Measurements from ENCODE around the gene MDH1. TPM values are rescaled to one million over a fixed set of nuclear protein-coding genes. Genes with fewer than 3 reads are reported as not detected.
A peak's percentile ranks its signal among the peaks of the same experiment; 100 is the strongest.

MDH1 gene
- total and polyA plus RNA-seq, 2 donors (not counting 1 experiment from before 2014, with no cell fraction given): 65.7 to 87.8 TPM

DNA sequence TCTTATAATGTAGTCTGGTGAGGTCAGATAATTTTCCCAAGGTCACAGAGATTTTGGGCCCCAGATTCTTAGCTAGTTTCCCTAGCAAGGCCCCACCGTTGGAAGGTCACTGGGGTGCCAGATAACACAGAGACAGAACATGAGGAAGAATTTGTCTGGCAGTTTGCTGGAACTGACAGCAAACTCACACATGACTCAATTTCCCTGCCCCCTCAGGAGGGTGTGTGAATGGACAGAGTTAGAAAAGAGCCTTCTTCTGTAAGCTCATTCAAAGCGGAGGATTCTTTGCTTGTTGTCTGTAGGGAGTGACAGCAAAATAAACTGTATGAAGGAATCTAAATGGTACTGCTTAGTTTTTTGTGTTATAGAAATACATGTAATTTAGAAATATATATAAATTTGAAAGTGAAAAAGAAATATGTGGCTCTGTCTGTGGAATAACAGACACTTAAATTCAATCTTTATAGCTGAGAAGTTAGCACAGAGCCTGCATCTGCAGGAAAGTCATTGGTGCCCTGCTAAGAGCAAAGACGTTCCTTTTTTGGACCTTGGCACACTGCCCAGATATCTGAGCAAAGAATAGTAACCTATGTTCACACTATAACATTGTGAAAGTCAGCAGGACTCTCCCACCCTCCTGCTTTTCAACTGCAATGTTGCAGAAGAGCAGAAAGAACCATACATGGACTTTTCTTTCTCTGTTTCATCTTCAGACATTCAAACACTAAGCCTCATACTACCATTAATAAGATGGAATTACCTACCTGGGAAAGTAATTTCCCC lies 2.1 kb downstream of the MDH1 start:
- 0% methylated on average over 1 of the region's 3 CpGs for WGBS (ENCODE audit: insufficient coverage)
- DNase-seq (no peak), ATAC-seq (ENCODE audit: low read depth) (no peak)
- H3K27ac ChIP-seq (ENCODE audit: low read length in 2 of 2): no peak overlapping the region
- Mint-ChIP-seq H3K4me1 (peaks cover 40% of the 10 kb centered on the region), H3K4me3 (peak overlapping the region; percentile 91), H3K9me3 (ENCODE audit: insufficient read depth) (no peaks in the 10 kb centered on the region), H3K27ac (no peak overlapping the region), H3K27me3 (no peaks in the 10 kb centered on the region)
- H3K9ac ChIP-seq (ENCODE audit: low read length): no peak overlapping the region
- no peak overlapping the region for H2AFZ ChIP-seq (ENCODE audit: insufficient read depth, low read depth, low read length, poor library complexity, severe bottlenecking)
- no peaks in the 10 kb centered on the region for H3K27me3 ChIP-seq (replicated peaks in 1 of 4; ENCODE audit: control extremely low read depth in 1 of 4, control insufficient read depth in 3 of 4, insufficient read depth in 4 of 4, low read length in 3 of 4)
- peaks cover 1 to 23% of the 10 kb centered on the region in 2 experiments for H3K36me3 ChIP-seq (replicated peaks in 1 of 2; ENCODE audit: control extremely low read depth in 1 of 2, control insufficient read depth in 1 of 2, extremely low read depth in 1 of 2, insufficient read depth in 2 of 2, low read length in 1 of 2)
- H4K20me1 ChIP-seq (ENCODE audit: control insufficient read depth, insufficient read depth, low read length, poor library complexity, severe bottlenecking): no peaks in the 10 kb centered on the region
- no peak overlapping the region for H3K4me2 ChIP-seq (replicated peaks; ENCODE audit: low read depth, low read length, poor library complexity, severe bottlenecking)
- TF ChIP-seq EZH2 (IDR thresholded peaks at IDR 0.05; ENCODE audit: borderline replicate concordance, insufficient read depth, low read depth, low read length, poor library complexity, severe bottlenecking): no peak
- TF ChIP-seq, protein P1, sequence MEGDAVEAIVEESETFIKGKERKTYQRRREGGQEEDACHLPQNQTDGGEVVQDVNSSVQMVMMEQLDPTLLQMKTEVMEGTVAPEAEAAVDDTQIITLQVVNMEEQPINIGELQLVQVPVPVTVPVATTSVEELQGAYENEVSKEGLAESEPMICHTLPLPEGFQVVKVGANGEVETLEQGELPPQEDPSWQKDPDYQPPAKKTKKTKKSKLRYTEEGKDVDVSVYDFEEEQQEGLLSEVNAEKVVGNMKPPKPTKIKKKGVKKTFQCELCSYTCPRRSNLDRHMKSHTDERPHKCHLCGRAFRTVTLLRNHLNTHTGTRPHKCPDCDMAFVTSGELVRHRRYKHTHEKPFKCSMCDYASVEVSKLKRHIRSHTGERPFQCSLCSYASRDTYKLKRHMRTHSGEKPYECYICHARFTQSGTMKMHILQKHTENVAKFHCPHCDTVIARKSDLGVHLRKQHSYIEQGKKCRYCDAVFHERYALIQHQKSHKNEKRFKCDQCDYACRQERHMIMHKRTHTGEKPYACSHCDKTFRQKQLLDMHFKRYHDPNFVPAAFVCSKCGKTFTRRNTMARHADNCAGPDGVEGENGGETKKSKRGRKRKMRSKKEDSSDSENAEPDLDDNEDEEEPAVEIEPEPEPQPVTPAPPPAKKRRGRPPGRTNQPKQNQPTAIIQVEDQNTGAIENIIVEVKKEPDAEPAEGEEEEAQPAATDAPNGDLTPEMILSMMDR (IDR thresholded peaks at IDR 0.05): no peak
- ChIA-PET POLR2A (no interaction called here), CTCF (no interaction called here)
- peaks cover 14 to 19% of the 10 kb centered on the region in 2 donors for H3K4me1 ChIP-seq (ENCODE audit: control insufficient read depth in 2 of 2, insufficient read depth in 2 of 2, low read length in 2 of 2)
- no peaks in the 10 kb centered on the region for H3K9me3 ChIP-seq (ENCODE audit: control extremely low read depth in 1 of 3, control insufficient read depth in 2 of 3, insufficient read depth in 1 of 3, low read length in 2 of 3)
- intact Hi-C loops (cut with micrococcal nuclease): no loop called here
- no peak overlapping the region for H3K4me3 ChIP-seq (ENCODE audit: control extremely low read depth in 1 of 5, extremely low read depth in 1 of 5, insufficient read depth in 1 of 5, low read depth in 2 of 5, low read length in 4 of 5)
- H3K79me2 ChIP-seq (ENCODE audit: control insufficient read depth, insufficient read depth, low read length): peaks cover 70% of the 10 kb centered on the region

DNA sequence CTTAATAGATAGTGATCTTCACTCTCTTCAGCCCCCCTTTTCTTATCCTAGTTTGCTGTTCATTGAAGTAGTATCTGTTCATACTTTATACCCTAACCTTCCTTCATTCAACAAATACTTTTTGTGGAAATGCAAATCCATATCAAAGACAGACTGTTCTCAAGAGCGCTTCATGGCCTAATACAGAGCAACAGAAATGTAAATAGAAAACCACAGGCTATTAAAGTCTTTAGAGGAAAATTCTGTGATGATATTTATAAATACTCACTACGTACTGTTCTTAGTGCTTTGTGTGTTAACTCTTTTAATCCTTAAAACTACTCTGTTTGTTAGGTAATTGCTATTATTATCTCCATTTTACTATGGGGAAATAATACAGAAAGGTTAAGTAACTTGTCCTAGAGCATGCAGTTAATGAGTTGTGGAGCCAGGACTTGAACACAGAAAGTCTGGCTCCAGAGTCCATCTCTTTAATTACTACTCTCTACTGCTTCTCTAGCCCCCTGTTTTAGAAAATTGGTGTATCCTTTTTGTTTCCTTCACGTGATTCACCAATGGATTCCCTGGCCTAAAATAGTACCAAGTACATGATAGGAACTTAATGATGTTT lies 2.9 kb downstream of the MDH1 start:
- no peaks in the 10 kb centered on the region for H3K27me3 ChIP-seq (replicated peaks in 1 of 4; ENCODE audit: control extremely low read depth in 1 of 4, control insufficient read depth in 3 of 4, insufficient read depth in 4 of 4, low read length in 3 of 4)
- no peak overlapping the region for H3K4me2 ChIP-seq (replicated peaks; ENCODE audit: low read depth, low read length, poor library complexity, severe bottlenecking)
- no peak overlapping the region for H3K9ac ChIP-seq (ENCODE audit: low read length)
- ChIA-PET CTCF (no interaction called here), POLR2A (no interaction called here)
- H3K9me3 ChIP-seq (ENCODE audit: control extremely low read depth in 1 of 3, control insufficient read depth in 2 of 3, insufficient read depth in 1 of 3, low read length in 2 of 3): no peaks in the 10 kb centered on the region
- peaks cover 14 to 19% of the 10 kb centered on the region in 2 donors for H3K4me1 ChIP-seq (ENCODE audit: control insufficient read depth in 2 of 2, insufficient read depth in 2 of 2, low read length in 2 of 2)
- DNase-seq: no peak
- no peak for ATAC-seq (ENCODE audit: low read depth)
- Mint-ChIP-seq H3K9me3 (ENCODE audit: insufficient read depth) (no peaks in the 10 kb centered on the region), H3K4me1 (peaks cover 39% of the 10 kb centered on the region), H3K27me3 (no peaks in the 10 kb centered on the region), H3K27ac (no peak overlapping the region), H3K4me3 (no peak overlapping the region)
- H3K36me3 ChIP-seq (replicated peaks in 1 of 2; ENCODE audit: control extremely low read depth in 1 of 2, control insufficient read depth in 1 of 2, extremely low read depth in 1 of 2, insufficient read depth in 2 of 2, low read length in 1 of 2): peaks cover 1 to 27% of the 10 kb centered on the region in 2 experiments
- intact Hi-C loops (cut with micrococcal nuclease): no loop called here
- no CpG with 5 or more reads among the region's 3 CpGs for WGBS (ENCODE audit: insufficient coverage)
- peaks cover 75% of the 10 kb centered on the region for H3K79me2 ChIP-seq (ENCODE audit: control insufficient read depth, insufficient read depth, low read length)
- peaks cover 5% of the 10 kb centered on the region for H4K20me1 ChIP-seq (ENCODE audit: control insufficient read depth, insufficient read depth, low read length, poor library complexity, severe bottlenecking)
- no peak overlapping the region for H3K27ac ChIP-seq (ENCODE audit: low read length in 2 of 2)
- TF ChIP-seq EZH2 (IDR thresholded peaks at IDR 0.05; ENCODE audit: borderline replicate concordance, insufficient read depth, low read depth, low read length, poor library complexity, severe bottlenecking): no peak
- TF ChIP-seq, protein P1 (IDR thresholded peaks at IDR 0.05): no peak
- no peak overlapping the region for H2AFZ ChIP-seq (ENCODE audit: insufficient read depth, low read depth, low read length, poor library complexity, severe bottlenecking)
- H3K4me3 ChIP-seq (ENCODE audit: control extremely low read depth in 1 of 5, extremely low read depth in 1 of 5, insufficient read depth in 1 of 5, low read depth in 2 of 5, low read length in 4 of 5): no peak overlapping the region

Data from B cell (primary cell).